ENCODE results near the gene CASP7. TPM values are rescaled to one million over a fixed set of nuclear protein-coding genes. Genes with fewer than 3 reads are reported as not detected.

CASP7 gene
- total RNA-seq, 4 donors from 2014 or later = 5.3 to 23.9 (median 8.9) TPM

GRCh38 chr10:113709221-113709838 is 29.6 kb downstream of the CASP7 start:
- in situ Hi-C loops (cut with MboI; ENCODE audit: low sequenced_read_pairs in 4 of 4) = loop anchor here in 3 of 4 donors (10.0 to 25.0 kb wide), 2 partner anchors 395 to 403 kb away; no protein-coding TSS in a partner anchor
- Histone ChIP-seq H3K4me3 (no peak overlapping the region), H3K36me3 (no peaks in the 10 kb centered on the region), H3K27ac (no peak overlapping the region), H3K27me3 (no peaks in the 10 kb centered on the region), H3K4me1 (peaks cover 0 to 7% of the 10 kb centered on the region in 2 donors), H3K9me3 (no peaks in the 10 kb centered on the region)
- ATAC-seq (no peak), DNase-seq (no peak)
- TF ChIP-seq CTCF (IDR thresholded peaks at IDR 0.05 in 4 of 5, conservative IDR thresholded peaks at IDR 0.05 in 1 of 5) (no peak), POLR2A (IDR thresholded peaks at IDR 0.05) (no peak)
- intact Hi-C loops (cut with DNase I; ENCODE audit: low total_unique reads) = no loop called here

- ATAC-seq (no peak), DNase-seq (no peak)
- Histone ChIP-seq H3K27me3 (no peaks in the 10 kb centered on the region), H3K9me3 (no peaks in the 10 kb centered on the region), H3K4me3 (no peak overlapping the region), H3K4me1 (peaks cover 0 to 7% of the 10 kb centered on the region in 2 donors), H3K36me3 (no peaks in the 10 kb centered on the region), H3K27ac (no peak overlapping the region)
- in situ Hi-C loops (cut with MboI; ENCODE audit: low sequenced_read_pairs in 4 of 4) = loop anchor here in 1 of 4 donors (25.0 kb wide), 1 partner anchor 401 kb away; no protein-coding TSS in a partner anchor
- intact Hi-C loops (cut with DNase I; ENCODE audit: low total_unique reads) = no loop called here
- TF ChIP-seq CTCF (IDR thresholded peaks at IDR 0.05 in 4 of 5, conservative IDR thresholded peaks at IDR 0.05 in 1 of 5) = no peak
- no peak for TF ChIP-seq POLR2A (IDR thresholded peaks at IDR 0.05)
These were observed 31.4 kb downstream of the CASP7 start for GRCh38 chr10:113711142-113711541.

GRCh38 chr10:113712024-113712423 is 32.3 kb downstream of the CASP7 start:
- Histone ChIP-seq H3K36me3 (no peaks in the 10 kb centered on the region), H3K27ac (no peak overlapping the region), H3K9me3 (no peaks in the 10 kb centered on the region), H3K27me3 (no peaks in the 10 kb centered on the region), H3K4me3 (no peak overlapping the region), H3K4me1 (peaks cover 0 to 7% of the 10 kb centered on the region in 2 donors)
- in situ Hi-C loops (cut with MboI; ENCODE audit: low sequenced_read_pairs in 4 of 4) (loop anchor here in 1 of 4 donors (25.0 kb wide), 1 partner anchor 400 kb away; no protein-coding TSS in a partner anchor), intact Hi-C loops (cut with DNase I; ENCODE audit: low total_unique reads) (no loop called here)
- no peak for DNase-seq
- TF ChIP-seq POLR2A (IDR thresholded peaks at IDR 0.05) = no peak
- no peak for TF ChIP-seq CTCF (IDR thresholded peaks at IDR 0.05 in 4 of 5, conservative IDR thresholded peaks at IDR 0.05 in 1 of 5)
- ATAC-seq = no peak

- in situ Hi-C loops (cut with MboI; ENCODE audit: low sequenced_read_pairs in 4 of 4) (loop anchor here in 1 of 4 donors (25.0 kb wide), 1 partner anchor 399 kb away; no protein-coding TSS in a partner anchor), intact Hi-C loops (cut with DNase I; ENCODE audit: low total_unique reads) (no loop called here)
- Histone ChIP-seq H3K4me3 (no peak overlapping the region), H3K27ac (no peak overlapping the region), H3K27me3 (no peaks in the 10 kb centered on the region), H3K36me3 (peaks cover 0 to 4% of the 10 kb centered on the region in 2 donors), H3K9me3 (no peaks in the 10 kb centered on the region), H3K4me1 (no peaks in the 10 kb centered on the region)
- no peak for TF ChIP-seq POLR2A (IDR thresholded peaks at IDR 0.05)
- no peak for TF ChIP-seq CTCF (IDR thresholded peaks at IDR 0.05 in 4 of 5, conservative IDR thresholded peaks at IDR 0.05 in 1 of 5)
- ATAC-seq (no peak), DNase-seq (no peak)
These were observed 33.3 kb downstream of the CASP7 start for GRCh38 chr10:113712755-113713639.

Data from gastrocnemius medialis (tissue), 4 donors.